SK-N-SH treated with all-trans-retinoic acid at 6 μM for 48 hours (cell line): Measurements from ENCODE around the gene LOXHD1.

Experiments
- CSRNP3 ChIP-seq: fragments of 250-450 bp; sonication (Bioruptor Pico); IDR thresholded peaks from 2 replicates; pipeline ENCODE4 v1.5.1; 2021; ENCODE audit warnings: mild to moderate bottlenecking, moderate library complexity
- ESRRG ChIP-seq: fragments of 250-450 bp; sonication (Bioruptor Pico); IDR thresholded peaks from 2 replicates; pipeline ENCODE4 v1.6.1; 2021; ENCODE audit warnings: mild to moderate bottlenecking
- GLIS3 ChIP-seq: fragments of 250-450 bp; sonication (Bioruptor Pico); IDR thresholded peaks from 2 replicates; pipeline ENCODE4 v1.5.0; 2020; ENCODE audit warnings: mild to moderate bottlenecking, moderate library complexity
- PATZ1 ChIP-seq: fragments of 250-450 bp; sonication (Bioruptor Pico); IDR thresholded peaks from 2 replicates; pipeline ENCODE4 v1.8.0; 2020; ENCODE audit warnings: mild to moderate bottlenecking, moderate library complexity, borderline replicate concordance
- RARB ChIP-seq: fragments of 250-450 bp; sonication (Bioruptor Pico); IDR thresholded peaks from 2 replicates; pipeline ENCODE4 v1.8.0; 2021; ENCODE audit warnings: mild to moderate bottlenecking, moderate library complexity
- SNAI2 ChIP-seq: fragments of 250-450 bp; sonication (Bioruptor Pico); IDR thresholded peaks from 2 replicates; pipeline ENCODE4 v1.5.0; 2020; ENCODE audit warnings: mild to moderate bottlenecking, moderate library complexity
- TSHZ2 ChIP-seq: fragments of 250-450 bp; sonication (Bioruptor Pico); IDR thresholded peaks from 2 replicates; pipeline ENCODE4 v1.5.0; 2020; ENCODE audit warnings: mild to moderate bottlenecking, moderate library complexity
- ZC3H10 ChIP-seq: fragments of 250-450 bp; sonication (Bioruptor Pico); IDR thresholded peaks from 2 replicates; pipeline ENCODE4 v1.5.1; 2021; ENCODE audit warnings: mild to moderate bottlenecking, moderate library complexity
- ZFP3 ChIP-seq: fragments of 250-450 bp; sonication (Bioruptor Pico); IDR thresholded peaks from 2 replicates; pipeline ENCODE4 v1.5.0; 2020; ENCODE audit warnings: mild to moderate bottlenecking, moderate library complexity
- ZFP30 ChIP-seq: fragments of 450-650 bp; formaldehyde crosslinking; IDR thresholded peaks from 2 replicates; pipeline ENCODE4 v1.5.0; 2022; ENCODE audit warnings: mild to moderate bottlenecking, moderate library complexity
- ZNF565 ChIP-seq: fragments of 450-650 bp; formaldehyde crosslinking; conservative IDR thresholded peaks from 2 replicates; pipeline ENCODE4 v1.5.0; 2020; ENCODE audit warnings: low read depth, mild to moderate bottlenecking, moderate library complexity
- ZNF70 ChIP-seq: fragments of 450-650 bp; formaldehyde crosslinking; IDR thresholded peaks from 2 replicates; pipeline ENCODE4 v1.5.0; 2020; ENCODE audit warnings: mild to moderate bottlenecking, moderate library complexity

GRCh38 chr18:46480226-46480625 lies 176.8 kb downstream of the LOXHD1 start:
- TF ChIP-seq ZNF565 (CRISPR knock-in tag) (no peak), CSRNP3 (no peak), RARB (CRISPR knock-in tag) (no peak), TSHZ2 (no peak), ZC3H10 (CRISPR knock-in tag) (no peak), ZNF70 (CRISPR knock-in tag) (no peak), PATZ1 (CRISPR knock-in tag) (no peak), ESRRG (no peak), GLIS3 (CRISPR knock-in tag) (no peak), ZFP30 (CRISPR knock-in tag) (no peak), SNAI2 (CRISPR knock-in tag) (no peak), ZFP3 (no peak)
